Measurements from ENCODE around the gene MEF2A. TPM values are rescaled to one million over a fixed set of nuclear protein-coding genes. Genes with fewer than 3 reads are reported as not detected.

MEF2A gene
- total RNA-seq, 1 experiment from 2014 or later: 30.7 TPM

DNA sequence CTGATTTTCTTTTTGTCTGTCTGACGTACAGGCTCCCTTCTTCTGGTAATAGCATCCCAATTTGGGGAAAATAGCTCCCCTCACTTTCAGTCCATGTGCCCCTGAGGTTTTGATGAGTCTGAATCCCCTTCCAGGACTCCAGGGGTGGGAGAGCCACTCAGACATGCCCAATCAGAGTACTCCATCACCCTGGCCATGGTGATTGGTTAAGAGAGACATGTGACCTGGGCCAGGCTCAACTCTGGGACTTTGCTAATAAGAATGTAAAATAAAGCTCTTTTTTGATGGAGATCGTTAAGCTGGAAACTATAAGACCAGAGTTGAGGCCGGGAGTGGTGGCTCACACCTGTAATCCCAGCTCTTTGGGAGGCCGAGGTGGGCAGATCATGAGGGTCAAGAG, 9.2 kb upstream of the MEF2A start:
- H3K4me1 Mint-ChIP-seq: no peaks in the 10 kb centered on the region
- peaks cover 3% of the 10 kb centered on the region; the same call in 1 of the 2 replicates for H3K9me3 Mint-ChIP-seq
- H3K27me3 Mint-ChIP-seq (ENCODE audit: low read depth): no peaks in the 10 kb centered on the region
- CTCF ChIA-PET: interaction anchor here (0.9 to 1.6 kb wide), 2 partner anchors 148 to 213 kb away, joined by 3 to 9 read pairs; no protein-coding TSS in a partner anchor
- ATAC-seq (no peak), DNase-seq (ENCODE audit: low spot score) (no peak)
- H3K36me3 Mint-ChIP-seq: no peaks in the 10 kb centered on the region
- POLR2A ChIA-PET: no interaction called here
- TF ChIP-seq, protein P1, sequence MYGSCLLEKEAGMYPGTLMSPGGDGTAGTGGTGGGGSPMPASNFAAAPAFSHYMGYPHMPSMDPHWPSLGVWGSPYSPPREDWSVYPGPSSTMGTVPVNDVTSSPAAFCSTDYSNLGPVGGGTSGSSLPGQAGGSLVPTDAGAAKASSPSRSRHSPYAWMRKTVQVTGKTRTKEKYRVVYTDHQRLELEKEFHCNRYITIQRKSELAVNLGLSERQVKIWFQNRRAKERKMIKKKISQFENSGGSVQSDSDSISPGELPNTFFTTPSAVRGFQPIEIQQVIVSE (CRISPR knock-in tag; IDR thresholded peaks at IDR 0.05; ENCODE audit: borderline replicate concordance): no peak
- TF ChIP-seq, protein P2, sequence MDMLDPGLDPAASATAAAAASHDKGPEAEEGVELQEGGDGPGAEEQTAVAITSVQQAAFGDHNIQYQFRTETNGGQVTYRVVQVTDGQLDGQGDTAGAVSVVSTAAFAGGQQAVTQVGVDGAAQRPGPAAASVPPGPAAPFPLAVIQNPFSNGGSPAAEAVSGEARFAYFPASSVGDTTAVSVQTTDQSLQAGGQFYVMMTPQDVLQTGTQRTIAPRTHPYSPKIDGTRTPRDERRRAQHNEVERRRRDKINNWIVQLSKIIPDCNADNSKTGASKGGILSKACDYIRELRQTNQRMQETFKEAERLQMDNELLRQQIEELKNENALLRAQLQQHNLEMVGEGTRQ (CRISPR knock-in tag; IDR thresholded peaks at IDR 0.05): peak; percentile 32; the same call in 1 of the 2 replicates
- no peak overlapping the region for H3K27ac Mint-ChIP-seq
- H3K4me3 Mint-ChIP-seq: no peak overlapping the region

DNA sequence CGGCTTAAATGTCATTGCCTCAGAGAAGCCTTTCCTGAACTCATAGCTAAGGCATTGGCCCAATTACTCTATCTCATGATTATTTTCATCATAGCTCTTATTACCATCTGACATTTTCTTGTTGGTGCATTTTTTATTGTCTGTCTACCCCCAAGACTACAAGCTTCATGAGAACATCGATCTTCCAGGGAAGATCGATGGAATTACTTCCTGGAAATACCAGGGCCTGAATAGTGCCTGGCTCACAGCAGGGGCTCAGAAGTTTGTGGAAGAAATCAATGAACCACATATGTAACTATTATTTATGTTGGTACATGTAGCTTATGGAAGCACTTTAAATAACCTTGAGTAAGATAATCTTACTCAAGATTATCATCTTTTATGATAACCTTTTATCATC, 7.7 kb upstream of the MEF2A start:
- ChIA-PET CTCF (no interaction called here), POLR2A (no interaction called here)
- no peaks in the 10 kb centered on the region for H3K36me3 Mint-ChIP-seq
- H3K4me3 Mint-ChIP-seq: no peak overlapping the region
- DNase-seq (ENCODE audit: low spot score): no peak
- H3K27ac Mint-ChIP-seq: no peak overlapping the region
- peaks cover 3% of the 10 kb centered on the region; the same call in 1 of the 2 replicates for H3K9me3 Mint-ChIP-seq
- TF ChIP-seq, protein P3, sequence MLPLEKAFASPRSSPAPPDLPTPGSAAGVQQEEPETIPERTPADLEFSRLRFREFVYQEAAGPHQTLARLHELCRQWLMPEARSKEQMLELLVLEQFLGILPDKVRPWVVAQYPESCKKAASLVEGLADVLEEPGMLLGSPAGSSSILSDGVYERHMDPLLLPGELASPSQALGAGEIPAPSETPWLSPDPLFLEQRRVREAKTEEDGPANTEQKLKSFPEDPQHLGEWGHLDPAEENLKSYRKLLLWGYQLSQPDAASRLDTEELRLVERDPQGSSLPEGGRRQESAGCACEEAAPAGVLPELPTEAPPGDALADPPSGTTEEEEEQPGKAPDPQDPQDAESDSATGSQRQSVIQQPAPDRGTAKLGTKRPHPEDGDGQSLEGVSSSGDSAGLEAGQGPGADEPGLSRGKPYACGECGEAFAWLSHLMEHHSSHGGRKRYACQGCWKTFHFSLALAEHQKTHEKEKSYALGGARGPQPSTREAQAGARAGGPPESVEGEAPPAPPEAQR (CRISPR knock-in tag; IDR thresholded peaks at IDR 0.05): no peak
- no peak for TF ChIP-seq RELA (CRISPR knock-in tag; IDR thresholded peaks at IDR 0.05; ENCODE audit: borderline replicate concordance)
- TF ChIP-seq, protein P4, sequence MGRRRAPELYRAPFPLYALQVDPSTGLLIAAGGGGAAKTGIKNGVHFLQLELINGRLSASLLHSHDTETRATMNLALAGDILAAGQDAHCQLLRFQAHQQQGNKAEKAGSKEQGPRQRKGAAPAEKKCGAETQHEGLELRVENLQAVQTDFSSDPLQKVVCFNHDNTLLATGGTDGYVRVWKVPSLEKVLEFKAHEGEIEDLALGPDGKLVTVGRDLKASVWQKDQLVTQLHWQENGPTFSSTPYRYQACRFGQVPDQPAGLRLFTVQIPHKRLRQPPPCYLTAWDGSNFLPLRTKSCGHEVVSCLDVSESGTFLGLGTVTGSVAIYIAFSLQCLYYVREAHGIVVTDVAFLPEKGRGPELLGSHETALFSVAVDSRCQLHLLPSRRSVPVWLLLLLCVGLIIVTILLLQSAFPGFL (CRISPR knock-in tag; IDR thresholded peaks at IDR 0.05; ENCODE audit: borderline replicate concordance): no peak
- TF ChIP-seq, protein P5, sequence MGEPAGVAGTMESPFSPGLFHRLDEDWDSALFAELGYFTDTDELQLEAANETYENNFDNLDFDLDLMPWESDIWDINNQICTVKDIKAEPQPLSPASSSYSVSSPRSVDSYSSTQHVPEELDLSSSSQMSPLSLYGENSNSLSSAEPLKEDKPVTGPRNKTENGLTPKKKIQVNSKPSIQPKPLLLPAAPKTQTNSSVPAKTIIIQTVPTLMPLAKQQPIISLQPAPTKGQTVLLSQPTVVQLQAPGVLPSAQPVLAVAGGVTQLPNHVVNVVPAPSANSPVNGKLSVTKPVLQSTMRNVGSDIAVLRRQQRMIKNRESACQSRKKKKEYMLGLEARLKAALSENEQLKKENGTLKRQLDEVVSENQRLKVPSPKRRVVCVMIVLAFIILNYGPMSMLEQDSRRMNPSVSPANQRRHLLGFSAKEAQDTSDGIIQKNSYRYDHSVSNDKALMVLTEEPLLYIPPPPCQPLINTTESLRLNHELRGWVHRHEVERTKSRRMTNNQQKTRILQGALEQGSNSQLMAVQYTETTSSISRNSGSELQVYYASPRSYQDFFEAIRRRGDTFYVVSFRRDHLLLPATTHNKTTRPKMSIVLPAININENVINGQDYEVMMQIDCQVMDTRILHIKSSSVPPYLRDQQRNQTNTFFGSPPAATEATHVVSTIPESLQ (CRISPR knock-in tag; IDR thresholded peaks at IDR 0.05): no peak
- TF ChIP-seq MYBL2 (CRISPR knock-in tag; IDR thresholded peaks at IDR 0.05): no peak
- TF ChIP-seq ATF1 (CRISPR knock-in tag; IDR thresholded peaks at IDR 0.05): no peak
- no peak for TF ChIP-seq OVOL2 (CRISPR knock-in tag; IDR thresholded peaks at IDR 0.05; ENCODE audit: borderline replicate concordance)
- no peak for TF ChIP-seq ZNF317 (CRISPR knock-in tag; IDR thresholded peaks at IDR 0.05; ENCODE audit: borderline replicate concordance, low read depth)
- no peak for TF ChIP-seq ZBTB21 (CRISPR knock-in tag; IDR thresholded peaks at IDR 0.05; ENCODE audit: borderline replicate concordance)
- no peak for TF ChIP-seq SOX15 (CRISPR knock-in tag; IDR thresholded peaks at IDR 0.05)
- TF ChIP-seq, protein P6, sequence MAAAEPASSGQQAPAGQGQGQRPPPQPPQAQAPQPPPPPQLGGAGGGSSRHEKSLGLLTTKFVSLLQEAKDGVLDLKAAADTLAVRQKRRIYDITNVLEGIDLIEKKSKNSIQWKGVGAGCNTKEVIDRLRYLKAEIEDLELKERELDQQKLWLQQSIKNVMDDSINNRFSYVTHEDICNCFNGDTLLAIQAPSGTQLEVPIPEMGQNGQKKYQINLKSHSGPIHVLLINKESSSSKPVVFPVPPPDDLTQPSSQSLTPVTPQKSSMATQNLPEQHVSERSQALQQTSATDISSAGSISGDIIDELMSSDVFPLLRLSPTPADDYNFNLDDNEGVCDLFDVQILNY (CRISPR knock-in tag; IDR thresholded peaks at IDR 0.05): no peak
- no peak for TF ChIP-seq RORB (CRISPR knock-in tag; IDR thresholded peaks at IDR 0.05)
- no peak for TF ChIP-seq IRF2 (CRISPR knock-in tag; IDR thresholded peaks at IDR 0.05; ENCODE audit: borderline replicate concordance, low read depth)
- ATAC-seq: no peak
- peaks cover 11% of the 10 kb centered on the region for H3K4me1 Mint-ChIP-seq
- H3K27me3 Mint-ChIP-seq (ENCODE audit: low read depth): no peaks in the 10 kb centered on the region

DNA sequence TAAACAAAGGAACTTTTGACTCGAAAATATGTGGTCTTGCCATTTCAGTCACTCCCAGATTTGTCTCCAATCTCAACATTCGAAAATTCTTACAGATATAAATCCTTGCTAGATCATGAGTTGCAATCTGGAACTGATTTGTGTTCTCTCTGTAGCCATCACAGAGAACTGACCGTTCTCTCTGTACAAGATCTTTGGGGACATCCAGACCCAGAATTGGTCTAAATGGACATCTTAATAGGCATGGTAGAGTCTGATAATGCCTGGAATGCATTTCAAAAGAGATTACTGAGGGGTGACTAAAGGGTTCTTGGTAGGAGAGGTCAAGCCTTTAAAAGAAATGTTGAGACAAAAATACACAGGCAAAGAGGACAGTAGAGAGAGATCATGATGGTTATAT, 7.2 kb upstream of the MEF2A start:
- Mint-ChIP-seq H3K27me3 (ENCODE audit: low read depth) (no peaks in the 10 kb centered on the region), H3K9me3 (peaks cover 3% of the 10 kb centered on the region; the same call in 1 of the 2 replicates), H3K4me3 (no peak overlapping the region), H3K27ac (no peak overlapping the region), H3K4me1 (peaks cover 16% of the 10 kb centered on the region), H3K36me3 (no peaks in the 10 kb centered on the region)
- CTCF ChIA-PET: no interaction called here
- POLR2A ChIA-PET: no interaction called here
- no peak for DNase-seq (ENCODE audit: low spot score)
- ATAC-seq: no peak
- TF ChIP-seq, protein P7, sequence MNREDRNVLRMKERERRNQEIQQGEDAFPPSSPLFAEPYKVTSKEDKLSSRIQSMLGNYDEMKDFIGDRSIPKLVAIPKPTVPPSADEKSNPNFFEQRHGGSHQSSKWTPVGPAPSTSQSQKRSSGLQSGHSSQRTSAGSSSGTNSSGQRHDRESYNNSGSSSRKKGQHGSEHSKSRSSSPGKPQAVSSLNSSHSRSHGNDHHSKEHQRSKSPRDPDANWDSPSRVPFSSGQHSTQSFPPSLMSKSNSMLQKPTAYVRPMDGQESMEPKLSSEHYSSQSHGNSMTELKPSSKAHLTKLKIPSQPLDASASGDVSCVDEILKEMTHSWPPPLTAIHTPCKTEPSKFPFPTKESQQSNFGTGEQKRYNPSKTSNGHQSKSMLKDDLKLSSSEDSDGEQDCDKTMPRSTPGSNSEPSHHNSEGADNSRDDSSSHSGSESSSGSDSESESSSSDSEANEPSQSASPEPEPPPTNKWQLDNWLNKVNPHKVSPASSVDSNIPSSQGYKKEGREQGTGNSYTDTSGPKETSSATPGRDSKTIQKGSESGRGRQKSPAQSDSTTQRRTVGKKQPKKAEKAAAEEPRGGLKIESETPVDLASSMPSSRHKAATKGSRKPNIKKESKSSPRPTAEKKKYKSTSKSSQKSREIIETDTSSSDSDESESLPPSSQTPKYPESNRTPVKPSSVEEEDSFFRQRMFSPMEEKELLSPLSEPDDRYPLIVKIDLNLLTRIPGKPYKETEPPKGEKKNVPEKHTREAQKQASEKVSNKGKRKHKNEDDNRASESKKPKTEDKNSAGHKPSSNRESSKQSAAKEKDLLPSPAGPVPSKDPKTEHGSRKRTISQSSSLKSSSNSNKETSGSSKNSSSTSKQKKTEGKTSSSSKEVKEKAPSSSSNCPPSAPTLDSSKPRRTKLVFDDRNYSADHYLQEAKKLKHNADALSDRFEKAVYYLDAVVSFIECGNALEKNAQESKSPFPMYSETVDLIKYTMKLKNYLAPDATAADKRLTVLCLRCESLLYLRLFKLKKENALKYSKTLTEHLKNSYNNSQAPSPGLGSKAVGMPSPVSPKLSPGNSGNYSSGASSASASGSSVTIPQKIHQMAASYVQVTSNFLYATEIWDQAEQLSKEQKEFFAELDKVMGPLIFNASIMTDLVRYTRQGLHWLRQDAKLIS (CRISPR knock-in tag; IDR thresholded peaks at IDR 0.05; ENCODE audit: borderline replicate concordance): no peak
- TF ChIP-seq NR2C2 (CRISPR knock-in tag; IDR thresholded peaks at IDR 0.05): no peak
- no peak for TF ChIP-seq JAZF1 (CRISPR knock-in tag; IDR thresholded peaks at IDR 0.05)
